Mammary microvascular endothelial cell (primary cell): Measurements from ENCODE around the gene KRT33A. TPM values are rescaled to one million over a fixed set of nuclear protein-coding genes. Genes with fewer than 3 reads are reported as not detected.

Source experiments
- total RNA-seq: library from RNA; depleted of rRNA; stranded (reverse); fragments of >200 nt; gene quantifications from 2 replicates; pipeline ENCODE4 v1.2.3, GENCODE V29; 2015

KRT33A gene
- not detected in 2 replicates for total RNA-seq

DNA sequence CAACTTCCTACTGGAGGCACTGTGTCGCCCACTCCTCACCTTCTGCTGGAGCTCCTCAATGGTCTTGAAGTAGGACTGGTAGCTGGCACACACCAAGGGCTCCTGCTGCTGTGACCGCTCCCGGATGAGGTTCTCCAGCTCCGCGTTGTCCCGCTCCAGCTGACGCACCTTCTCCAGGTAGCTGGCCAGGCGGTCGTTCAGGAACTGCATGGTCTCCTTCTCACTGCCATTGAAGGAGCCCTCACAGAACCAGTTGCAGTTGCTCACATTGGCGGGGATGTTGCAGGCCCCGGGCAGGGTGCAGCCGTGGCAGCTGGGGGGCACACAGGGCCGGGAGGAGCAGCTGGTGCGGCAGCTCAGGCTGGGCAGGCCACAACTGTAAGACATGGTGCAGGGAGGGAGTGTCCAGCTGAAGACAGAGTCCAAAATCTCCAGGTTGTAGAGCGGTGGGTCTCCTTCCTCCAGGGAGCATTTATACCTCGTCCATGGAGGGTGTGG is at the start of gene KRT33A:
KRT33A (minus strand) TSS at position 448 of the 498 bp plus-strand sequence; CDS start at position 387, 61 bp downstream.

DNA sequence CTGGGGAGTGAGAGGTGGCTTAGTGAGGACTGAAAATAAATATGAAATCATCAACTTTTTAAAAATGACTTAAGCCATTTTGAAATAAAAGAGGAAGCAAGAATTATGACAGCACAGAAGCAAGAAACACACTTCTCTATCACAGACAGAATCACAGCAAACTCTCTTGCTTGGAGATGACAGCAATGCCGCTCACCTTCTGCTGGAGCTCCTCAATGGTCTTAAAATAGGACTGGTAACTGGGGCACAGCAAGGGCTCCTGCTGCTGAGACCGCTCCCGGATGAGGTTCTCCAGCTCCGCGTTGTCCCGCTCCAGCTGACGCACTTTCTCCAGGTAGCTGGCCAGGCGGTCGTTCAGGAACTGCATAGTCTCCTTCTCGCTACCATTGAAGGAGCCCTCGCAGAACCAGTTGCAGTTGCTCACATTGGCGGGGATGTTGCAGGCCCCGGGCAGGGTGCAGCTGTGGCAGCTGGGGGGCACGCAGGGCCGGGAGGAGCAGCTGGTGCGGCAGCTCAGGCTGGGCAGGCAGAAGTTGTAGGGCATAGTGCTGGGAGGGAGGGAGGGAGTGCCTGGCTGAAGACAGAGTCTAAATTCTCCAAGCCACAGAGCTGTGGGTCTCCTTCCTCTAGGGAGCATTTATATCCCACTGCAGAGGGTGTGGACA is 46.5 kb upstream of the KRT33A start, which contains the start of gene KRT31:
KRT31 (minus strand) TSS at position 613 of the 665 bp plus-strand sequence; CDS start at position 544, 69 bp downstream.

DNA sequence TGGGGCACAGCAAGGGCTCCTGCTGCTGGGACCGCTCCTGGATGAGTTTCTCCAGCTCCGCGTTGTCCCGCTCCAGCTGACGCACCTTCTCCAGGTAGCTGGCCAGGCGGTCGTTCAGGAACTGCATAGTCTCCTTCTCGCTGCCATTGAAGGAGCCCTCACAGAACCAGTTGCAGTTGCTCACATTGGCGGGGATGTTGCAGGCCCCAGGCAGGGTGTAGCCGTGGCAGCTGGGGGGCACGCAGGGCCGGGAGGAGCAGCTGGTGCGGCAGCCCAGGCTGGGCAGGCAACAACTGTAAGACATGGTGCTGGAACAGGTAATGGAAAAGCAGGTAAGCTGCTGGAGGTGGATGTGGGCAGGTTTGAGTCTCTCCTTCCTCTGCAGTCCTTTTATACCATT is 31.3 kb upstream of the KRT33A start, which contains the start of gene KRT34:
KRT34 (minus strand) TSS at position 364 of the 400 bp plus-strand sequence; CDS start at position 304, 60 bp downstream.

DNA sequence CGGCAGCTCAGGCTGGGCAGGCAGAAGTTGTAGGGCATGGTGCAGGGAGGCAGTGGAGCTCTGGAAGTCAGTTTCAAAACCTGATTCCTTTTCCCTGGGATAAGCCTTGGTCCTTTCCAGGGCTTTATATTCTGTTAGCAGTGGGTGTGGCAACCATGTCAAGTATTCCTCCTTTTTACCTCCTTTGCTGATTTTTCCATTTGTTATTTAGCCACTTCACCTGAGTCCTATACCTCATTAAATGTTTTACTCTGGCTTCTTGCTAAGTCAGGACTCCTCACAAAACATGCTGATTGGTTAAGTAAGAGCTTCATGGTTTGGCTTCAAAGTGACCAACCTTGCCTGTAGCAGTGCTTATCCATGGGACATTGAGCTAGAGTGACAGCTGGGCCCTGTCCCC is 19.1 kb upstream of the KRT33A start, which contains the start of gene KRT33B:
KRT33B (minus strand) TSS at position 101 of the 400 bp plus-strand sequence; CDS start at position 38, 63 bp downstream.

DNA sequence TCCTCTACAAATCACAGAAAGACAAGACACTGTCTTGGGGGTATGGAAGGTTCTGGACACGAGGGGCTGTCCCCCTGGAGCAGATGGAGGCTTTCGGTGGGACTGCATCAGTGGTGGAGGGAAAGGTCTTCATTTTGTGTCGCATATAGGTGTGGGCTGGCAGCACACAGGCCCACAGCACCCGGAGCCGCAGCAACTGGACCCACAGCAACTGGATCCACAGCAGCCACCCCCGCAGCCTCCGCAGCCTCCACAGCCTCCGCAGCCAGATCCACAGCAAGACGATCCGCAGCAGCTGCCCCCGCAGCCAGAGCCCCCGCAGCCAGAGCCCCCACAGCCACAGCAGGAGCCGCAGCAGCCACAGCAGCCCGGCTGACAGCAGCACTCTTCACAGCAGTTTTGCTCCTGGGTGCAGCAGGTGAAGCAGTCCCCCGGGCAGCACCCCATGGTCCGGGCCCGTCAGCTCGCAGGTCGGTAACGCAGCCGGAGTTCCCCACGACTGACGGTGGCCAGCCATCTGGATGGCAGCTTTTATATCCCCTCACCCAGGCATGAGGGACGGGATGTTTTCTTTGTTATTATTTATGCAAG is 35.3 kb downstream of the KRT33A start, which contains the start of gene KRTAP17-1:
KRTAP17-1 (minus strand) TSS at position 507 of the 591 bp plus-strand sequence; CDS start at position 447, 60 bp downstream.

DNA sequence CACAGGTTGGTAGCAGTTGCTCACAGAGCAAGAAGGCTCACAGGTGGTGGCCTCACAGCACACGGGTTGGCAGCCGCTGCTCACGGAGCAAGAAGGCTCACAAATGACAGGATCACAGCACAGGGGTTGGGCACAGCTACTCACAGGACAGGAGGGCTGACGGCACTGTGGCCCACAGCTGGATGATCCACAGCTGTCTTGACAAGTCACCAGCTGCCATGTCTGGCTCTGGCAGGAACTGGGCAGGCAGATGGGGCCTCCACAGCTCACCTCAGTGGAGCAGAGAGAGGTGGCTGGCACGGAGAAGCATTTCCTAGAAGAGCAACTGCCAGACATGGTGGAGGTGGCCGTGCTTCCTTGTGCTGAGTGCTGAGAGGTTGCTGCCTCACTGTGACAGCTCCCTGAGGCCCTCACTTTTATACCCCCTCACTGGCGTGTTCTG is 41.7 kb downstream of the KRT33A start, which contains the start of gene KRTAP16-1:
KRTAP16-1 (minus strand) TSS at position 392 of the 442 bp plus-strand sequence; CDS start at position 336, 56 bp downstream.

DNA sequence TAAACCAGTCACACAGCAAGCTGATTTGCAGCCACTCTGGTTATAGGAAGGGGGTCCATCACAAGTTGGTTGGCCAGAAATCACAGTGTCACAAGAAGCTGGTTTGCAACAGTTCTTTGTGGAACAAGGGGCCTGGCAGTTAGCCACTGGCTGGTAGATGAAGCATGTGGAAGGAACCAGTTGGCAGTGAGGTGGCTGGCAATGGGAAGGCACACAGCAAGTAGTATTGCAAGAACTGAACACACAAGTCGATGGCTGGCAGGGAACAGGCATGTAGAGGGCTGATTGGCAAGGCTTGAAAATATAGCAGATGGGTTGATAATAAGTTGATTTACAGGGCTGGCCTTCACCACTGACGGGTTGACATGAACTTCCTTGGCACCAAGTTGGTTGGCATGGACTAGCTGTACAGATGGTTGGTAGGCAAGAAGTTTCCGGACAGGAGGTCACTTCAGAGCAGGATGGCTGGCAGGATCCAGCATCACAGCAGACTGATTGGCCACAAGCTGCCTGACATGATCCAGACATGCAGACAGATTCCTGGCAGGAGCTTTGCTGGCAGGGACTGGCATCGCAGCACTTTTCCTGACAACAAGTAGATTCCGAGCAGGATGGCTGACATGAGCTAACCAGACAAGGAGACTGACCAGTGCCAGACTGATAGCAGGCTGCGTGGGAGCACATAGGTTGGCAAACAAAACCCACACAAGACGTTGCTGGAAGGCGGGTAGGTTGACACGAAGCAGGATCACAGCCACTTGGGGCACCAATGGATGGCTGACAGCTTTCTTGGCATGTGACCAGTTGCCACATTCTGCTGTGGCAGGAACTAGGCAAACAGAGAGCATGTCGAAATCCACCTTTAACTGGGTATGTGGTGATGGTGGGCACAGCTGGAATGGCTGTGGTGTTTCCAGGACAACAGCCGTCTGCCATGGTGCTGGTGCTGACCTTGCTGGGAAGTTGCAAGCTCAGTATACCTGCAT is 48.4 kb downstream of the KRT33A start, which contains the start of gene KRTAP29-1:
KRTAP29-1 (minus strand) TSS at position 936 of the 986 bp plus-strand sequence; CDS start at position 936, 0 bp downstream.

Other genes with a start within 250 kb of the KRT33A start
- not detected in 2 replicates for gene KRTAP4-16, start 248.6 kb downstream of the KRT33A start, total RNA-seq
- not detected in 2 replicates for gene KRTAP4-9, start 245.4 kb downstream of the KRT33A start, total RNA-seq
- not detected in 2 replicates for gene KRTAP4-11, start 232.5 kb downstream of the KRT33A start, total RNA-seq
- not detected in 2 replicates for gene KRTAP4-12, start 226.6 kb downstream of the KRT33A start, total RNA-seq
- not detected in 2 replicates for gene KRTAP4-6, start 210.3 kb downstream of the KRT33A start, total RNA-seq
- gene KRTAP4-5, start 201.0 kb downstream of the KRT33A start, total RNA-seq, result not detected in 2 replicates
- gene KRTAP4-4, start 190.1 kb downstream of the KRT33A start, total RNA-seq, result not detected in 2 replicates
- gene KRTAP4-3, start 182.6 kb downstream of the KRT33A start, total RNA-seq, result not detected in 2 replicates
- gene KRTAP4-2, start 172.6 kb downstream of the KRT33A start, total RNA-seq, result not detected in 2 replicates
- not detected in 2 replicates for gene KRTAP4-1, start 165.9 kb downstream of the KRT33A start, total RNA-seq
- gene KRTAP9-1, start 160.9 kb downstream of the KRT33A start, total RNA-seq, result not detected in 2 replicates
- not detected in 2 replicates for gene KRTAP9-2, start 124.2 kb downstream of the KRT33A start, total RNA-seq
- gene KRTAP9-3, start 118.4 kb downstream of the KRT33A start, total RNA-seq, result not detected in 2 replicates
- not detected in 2 replicates for gene KRTAP9-8, start 112.8 kb downstream of the KRT33A start, total RNA-seq
- gene KRTAP9-4, start 101.1 kb downstream of the KRT33A start, total RNA-seq, result not detected in 2 replicates
- not detected in 2 replicates for gene KRTAP9-9, start 95.4 kb downstream of the KRT33A start, total RNA-seq
- not detected in 2 replicates for gene KRTAP9-6, start 85.5 kb downstream of the KRT33A start, total RNA-seq
- not detected in 2 replicates for gene KRTAP9-7, start 75.1 kb downstream of the KRT33A start, total RNA-seq
- not detected in 2 replicates for gene KRTAP29-1, start 48.0 kb downstream of the KRT33A start, total RNA-seq
- not detected in 2 replicates for gene KRTAP16-1, start 41.5 kb downstream of the KRT33A start, total RNA-seq
- not detected in 2 replicates for gene KRTAP17-1, start 35.1 kb downstream of the KRT33A start, total RNA-seq
- not detected in 2 replicates for gene KRT33B, start 19.0 kb upstream of the KRT33A start, total RNA-seq
- gene KRT34, start 31.5 kb upstream of the KRT33A start, total RNA-seq, result 0.69 and 1.00 TPM in 2 replicates
- not detected in 2 replicates for gene KRT31, start 46.8 kb upstream of the KRT33A start, total RNA-seq
- not detected in 2 replicates for gene KRT37, start 73.8 kb upstream of the KRT33A start, total RNA-seq
- not detected in 2 replicates for gene KRT38, start 90.2 kb upstream of the KRT33A start, total RNA-seq
- gene KRT32, start 116.6 kb upstream of the KRT33A start, total RNA-seq, result not detected in 2 replicates
- gene KRT35, start 130.3 kb upstream of the KRT33A start, total RNA-seq, result not detected in 2 replicates
- gene KRT36, start 139.1 kb upstream of the KRT33A start, total RNA-seq, result 0.27 TPM in 1 of 2 replicates, not detected in the other
- gene KRT13, start 154.8 kb upstream of the KRT33A start, total RNA-seq, result not detected in 2 replicates
- 18.9 and 31.8 TPM in 2 replicates for gene KRT15, start 168.1 kb upstream of the KRT33A start, total RNA-seq
- 492 and 493 TPM in 2 replicates for gene KRT19, start 177.5 kb upstream of the KRT33A start, total RNA-seq
- not detected in 2 replicates for gene KRT9, start 221.2 kb upstream of the KRT33A start, total RNA-seq
- gene KRT14, start 236.1 kb upstream of the KRT33A start, total RNA-seq, result not detected in 2 replicates